ENCODE measurements around the gene CCDC146. TPM values are rescaled to one million over a fixed set of nuclear protein-coding genes. Genes with fewer than 3 reads are reported as not detected.
"Not testable (repeated sequence)": the region's sequence is repeated elsewhere in the genome, so short reads cannot be mapped to it uniquely, and the experiment has no call there.

CCDC146 gene
- polyA plus RNA-seq, 1 of the 3 experiments (the other 2 are of a cell fraction) = 2.7 TPM

DNA sequence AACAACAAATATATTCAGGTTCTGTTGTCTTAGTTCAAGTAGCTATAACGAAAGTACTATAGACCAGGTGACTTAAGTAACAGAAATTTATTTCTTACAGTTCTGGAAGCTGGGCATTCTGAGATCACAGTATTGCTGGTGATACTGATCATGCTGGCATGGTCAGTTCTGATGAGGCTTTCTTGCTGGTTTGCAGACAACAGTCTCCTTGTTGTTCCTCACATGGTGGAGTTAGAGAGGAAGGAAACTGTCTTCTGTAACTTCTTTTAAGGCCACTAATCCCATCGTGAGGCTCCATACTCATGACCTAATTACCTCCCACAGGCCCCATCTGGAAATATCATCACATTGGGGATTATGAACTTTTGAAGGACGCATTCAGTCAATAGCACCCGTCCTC, 17.9 kb downstream of the CCDC146 start:
- CTCF ChIA-PET, POLR2A ChIA-PET: not testable (repeated sequence)
- 76% methylated on average over 4 of the region's 4 CpGs for WGBS (ENCODE audit: low lambda C conversion rate)

DNA sequence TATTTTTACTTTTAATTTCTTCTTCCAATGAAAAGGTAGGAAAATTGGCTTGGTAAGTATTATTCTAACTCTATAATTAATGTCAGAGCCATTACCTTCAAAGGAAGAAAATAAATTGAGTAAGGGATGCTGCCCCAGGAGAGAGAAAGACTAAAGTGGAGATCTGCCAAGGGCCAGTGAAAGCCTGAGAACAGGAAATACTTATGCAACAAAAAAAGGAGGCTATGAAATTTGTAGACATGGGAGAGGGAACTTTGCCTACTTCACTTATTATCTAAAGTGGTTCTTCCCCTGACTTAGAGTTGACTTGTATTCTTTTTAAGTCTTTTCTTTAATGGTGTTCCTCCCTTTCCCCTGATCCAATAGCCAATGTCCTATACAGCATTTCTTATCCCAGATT, 29.8 kb downstream of the CCDC146 start:
- CTCF ChIA-PET; H3K27ac ChIP-seq (ENCODE audit: low read depth in 2 of 2, low read length in 1 of 2): not testable (repeated sequence)

More for the DNA sequence above, 17.9 kb downstream of the CCDC146 start:
- not testable (repeated sequence) for H3K4me3 ChIP-seq (ENCODE audit: low read depth in 2 of 2, low read length in 1 of 2); H3K9me2 ChIP-seq; DNase-seq; H2AFZ ChIP-seq (ENCODE audit: low read depth); H3K9ac ChIP-seq; H3F3A ChIP-seq (replicated peaks; ENCODE audit: insufficient read depth); H3K4me2 ChIP-seq; H3K27ac ChIP-seq (ENCODE audit: low read depth in 2 of 2, low read length in 1 of 2); H3K79me2 ChIP-seq (ENCODE audit: insufficient read depth); H3K27me3 ChIP-seq (ENCODE audit: insufficient read depth); H4K20me1 ChIP-seq (ENCODE audit: insufficient read depth); H3K4me1 ChIP-seq (ENCODE audit: control insufficient read depth in 1 of 2, insufficient read depth in 2 of 2, low read depth in 1 of 2, low read length in 1 of 2); H3K36me3 ChIP-seq (replicated peaks in 1 of 2; ENCODE audit: control insufficient read depth in 1 of 2, insufficient read depth in 2 of 2, low read length in 1 of 2)
- peaks cover 13% of the 10 kb centered on the region; the same call in 1 of the 2 replicates for H3K9me3 ChIP-seq

DNA sequence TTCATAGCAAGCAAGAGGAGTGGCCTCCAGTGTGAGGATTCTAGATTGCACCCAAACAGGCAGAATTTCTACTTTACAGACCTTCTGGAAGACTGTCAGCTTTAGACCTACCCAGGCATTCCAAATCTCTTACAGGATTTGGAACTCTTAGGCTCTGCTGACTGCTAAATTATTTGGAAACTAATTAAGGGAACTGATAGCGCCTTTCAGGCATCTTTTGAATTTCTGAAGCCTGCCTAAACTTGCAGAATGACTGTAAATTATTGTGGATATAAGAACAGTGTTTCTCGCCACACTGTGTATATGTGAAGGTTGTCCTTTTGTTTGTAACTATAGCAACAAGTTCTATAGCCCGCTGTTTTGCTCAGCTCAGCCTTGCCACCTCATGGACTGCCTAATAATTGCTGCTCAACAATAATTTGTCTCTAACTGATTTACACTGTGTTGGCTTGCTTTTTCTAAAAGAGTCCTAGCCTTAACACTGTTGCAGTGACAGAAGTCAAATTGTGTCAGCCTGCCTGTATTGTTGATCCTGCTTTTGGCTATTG, 32.6 kb downstream of the CCDC146 start:
- WGBS (ENCODE audit: low lambda C conversion rate) = 71% methylated on average over 3 of the region's 3 CpGs
- H3K4me3 ChIP-seq (ENCODE audit: low read depth in 2 of 2, low read length in 1 of 2); CTCF ChIA-PET; H3K27ac ChIP-seq (ENCODE audit: low read depth in 2 of 2, low read length in 1 of 2); POLR2A ChIA-PET; H3K4me2 ChIP-seq; H3K36me3 ChIP-seq (replicated peaks in 1 of 2; ENCODE audit: control insufficient read depth in 1 of 2, insufficient read depth in 2 of 2, low read length in 1 of 2); H2AFZ ChIP-seq (ENCODE audit: low read depth); H4K20me1 ChIP-seq (ENCODE audit: insufficient read depth); H3K9me2 ChIP-seq; H3K9ac ChIP-seq; H3K9me3 ChIP-seq; H3F3A ChIP-seq (replicated peaks; ENCODE audit: insufficient read depth); H3K27me3 ChIP-seq (ENCODE audit: insufficient read depth); H3K79me2 ChIP-seq (ENCODE audit: insufficient read depth); DNase-seq; H3K4me1 ChIP-seq (ENCODE audit: control insufficient read depth in 1 of 2, insufficient read depth in 2 of 2, low read depth in 1 of 2, low read length in 1 of 2): not testable (repeated sequence)

More for the DNA sequence above, 29.8 kb downstream of the CCDC146 start:
- H2AFZ ChIP-seq (ENCODE audit: low read depth); H3F3A ChIP-seq (replicated peaks; ENCODE audit: insufficient read depth); H3K36me3 ChIP-seq (replicated peaks in 1 of 2; ENCODE audit: control insufficient read depth in 1 of 2, insufficient read depth in 2 of 2, low read length in 1 of 2); H3K4me3 ChIP-seq (ENCODE audit: low read depth in 2 of 2, low read length in 1 of 2); H3K9me2 ChIP-seq; H3K4me2 ChIP-seq; POLR2A ChIA-PET; H3K9me3 ChIP-seq; H4K20me1 ChIP-seq (ENCODE audit: insufficient read depth); H3K9ac ChIP-seq; H3K4me1 ChIP-seq (ENCODE audit: control insufficient read depth in 1 of 2, insufficient read depth in 2 of 2, low read depth in 1 of 2, low read length in 1 of 2); H3K79me2 ChIP-seq (ENCODE audit: insufficient read depth); H3K27me3 ChIP-seq (ENCODE audit: insufficient read depth); DNase-seq: not testable (repeated sequence)

DNA sequence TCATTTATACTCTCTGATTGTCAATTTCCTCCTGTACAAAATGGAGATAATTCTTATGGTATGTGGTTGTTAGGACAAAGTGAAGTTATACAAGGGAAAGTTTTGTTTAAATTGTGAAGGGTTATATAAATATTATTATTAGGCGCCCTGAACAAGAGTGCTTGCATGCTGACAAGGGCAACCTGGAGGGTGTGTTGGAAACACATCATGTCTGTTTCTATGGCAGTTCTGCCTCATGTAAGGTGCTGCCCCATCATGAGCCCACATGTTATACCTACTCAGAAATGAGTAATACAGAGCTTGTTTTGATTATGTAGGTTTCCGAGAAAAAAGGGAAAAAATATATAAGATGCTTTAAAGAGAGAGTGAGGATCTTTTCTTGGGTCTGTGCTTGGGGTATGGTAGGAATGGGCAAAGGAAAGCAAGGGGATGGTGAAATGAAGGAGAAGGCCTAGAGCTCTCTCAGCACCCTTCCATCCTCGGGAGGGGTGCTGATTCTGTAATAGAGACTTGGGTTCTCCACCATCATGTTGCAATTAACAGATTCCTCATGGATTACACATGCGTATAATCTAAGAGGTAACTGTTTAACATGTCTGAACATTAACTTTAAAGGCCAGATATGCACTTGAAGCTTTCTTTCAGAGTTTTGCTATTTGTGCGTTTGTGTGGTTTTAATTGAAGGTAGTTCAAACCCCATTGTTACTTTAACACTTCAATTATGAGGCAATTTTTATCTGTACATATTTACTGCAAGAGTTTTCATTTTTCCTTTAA, 33.4 kb downstream of the CCDC146 start:
- WGBS (ENCODE audit: low lambda C conversion rate) = 80% methylated on average over 5 of the region's 5 CpGs
- H3K9ac ChIP-seq; POLR2A ChIA-PET; H3K79me2 ChIP-seq (ENCODE audit: insufficient read depth); H3K4me3 ChIP-seq (ENCODE audit: low read depth in 2 of 2, low read length in 1 of 2); H3K27ac ChIP-seq (ENCODE audit: low read depth in 2 of 2, low read length in 1 of 2); H3K36me3 ChIP-seq (replicated peaks in 1 of 2; ENCODE audit: control insufficient read depth in 1 of 2, insufficient read depth in 2 of 2, low read length in 1 of 2); H3K4me2 ChIP-seq; H3K27me3 ChIP-seq (ENCODE audit: insufficient read depth); H4K20me1 ChIP-seq (ENCODE audit: insufficient read depth); CTCF ChIA-PET; DNase-seq; H3K9me3 ChIP-seq; H3K4me1 ChIP-seq (ENCODE audit: control insufficient read depth in 1 of 2, insufficient read depth in 2 of 2, low read depth in 1 of 2, low read length in 1 of 2); H3F3A ChIP-seq (replicated peaks; ENCODE audit: insufficient read depth); H3K9me2 ChIP-seq; H2AFZ ChIP-seq (ENCODE audit: low read depth): not testable (repeated sequence)

DNA sequence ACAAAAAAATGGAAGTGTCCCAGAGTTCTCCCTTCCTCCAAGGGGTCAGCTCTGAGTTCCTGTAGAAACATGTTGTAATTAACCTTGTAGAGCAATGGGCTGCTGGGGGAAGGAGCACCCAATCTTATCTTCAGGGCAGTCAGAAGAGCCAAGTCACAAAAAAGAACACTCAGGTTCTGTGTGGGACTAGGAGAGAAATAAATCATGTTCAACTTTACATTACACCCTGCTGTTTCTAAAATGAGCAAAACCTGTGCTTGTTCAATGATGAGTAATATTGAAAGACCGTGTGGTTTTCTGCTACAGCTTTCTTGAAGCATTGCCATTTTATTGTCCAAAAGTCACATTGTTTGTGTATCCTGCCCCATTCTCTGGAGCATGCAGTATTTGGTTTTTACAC, 34.6 kb downstream of the CCDC146 start:
- H4K20me1 ChIP-seq (ENCODE audit: insufficient read depth); H3K9me2 ChIP-seq; H3K79me2 ChIP-seq (ENCODE audit: insufficient read depth); H3K4me2 ChIP-seq; H3K27ac ChIP-seq (ENCODE audit: low read depth in 2 of 2, low read length in 1 of 2); H3K9me3 ChIP-seq; H3K36me3 ChIP-seq (replicated peaks in 1 of 2; ENCODE audit: control insufficient read depth in 1 of 2, insufficient read depth in 2 of 2, low read length in 1 of 2); H2AFZ ChIP-seq (ENCODE audit: low read depth); H3K4me3 ChIP-seq (ENCODE audit: low read depth in 2 of 2, low read length in 1 of 2); DNase-seq; H3K4me1 ChIP-seq (ENCODE audit: control insufficient read depth in 1 of 2, insufficient read depth in 2 of 2, low read depth in 1 of 2, low read length in 1 of 2); CTCF ChIA-PET; POLR2A ChIA-PET; H3F3A ChIP-seq (replicated peaks; ENCODE audit: insufficient read depth); H3K9ac ChIP-seq; H3K27me3 ChIP-seq (ENCODE audit: insufficient read depth): not testable (repeated sequence)
- no CpG with 5 or more reads among the region's 1 CpG for WGBS (ENCODE audit: low lambda C conversion rate)
